ENCODE results near the gene RPRD2. TPM values are rescaled to one million over a fixed set of nuclear protein-coding genes. Genes with fewer than 3 reads are reported as not detected.

The RPRD2 gene
- total and polyA plus RNA-seq, 9 of the 15 experiments (the other 6 are each of a cell fraction or from before 2014, with no cell fraction given): 1.5 to 21.6 (median 7.7) TPM

DNA sequence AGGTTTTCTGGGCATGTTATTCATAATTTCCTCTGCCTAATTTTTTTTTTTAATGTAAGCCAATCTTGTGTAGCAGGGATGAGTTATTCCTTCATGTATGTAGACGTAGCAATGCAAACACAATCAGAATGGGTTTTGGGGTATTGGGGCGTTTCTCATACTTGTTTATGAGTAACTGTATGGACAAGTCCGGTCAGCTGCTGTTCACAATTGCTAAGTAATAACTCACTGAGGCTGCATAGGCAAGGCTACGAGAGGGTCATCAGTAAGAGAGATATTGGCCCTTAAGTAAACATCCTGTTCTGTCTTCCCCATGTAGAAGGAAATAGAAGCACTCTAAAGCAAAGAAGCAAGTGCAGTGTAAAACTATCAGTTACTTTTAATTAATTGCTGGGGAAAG is 113.8 kb downstream of the RPRD2 start (continued):
- TF ChIP-seq, protein P1, sequence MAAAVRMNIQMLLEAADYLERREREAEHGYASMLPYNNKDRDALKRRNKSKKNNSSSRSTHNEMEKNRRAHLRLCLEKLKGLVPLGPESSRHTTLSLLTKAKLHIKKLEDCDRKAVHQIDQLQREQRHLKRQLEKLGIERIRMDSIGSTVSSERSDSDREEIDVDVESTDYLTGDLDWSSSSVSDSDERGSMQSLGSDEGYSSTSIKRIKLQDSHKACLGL (CRISPR knock-in tag; IDR thresholded peaks at IDR 0.05; ENCODE audit: borderline replicate concordance, poor library complexity, severe bottlenecking): no peak
- TF ChIP-seq, protein P2, sequence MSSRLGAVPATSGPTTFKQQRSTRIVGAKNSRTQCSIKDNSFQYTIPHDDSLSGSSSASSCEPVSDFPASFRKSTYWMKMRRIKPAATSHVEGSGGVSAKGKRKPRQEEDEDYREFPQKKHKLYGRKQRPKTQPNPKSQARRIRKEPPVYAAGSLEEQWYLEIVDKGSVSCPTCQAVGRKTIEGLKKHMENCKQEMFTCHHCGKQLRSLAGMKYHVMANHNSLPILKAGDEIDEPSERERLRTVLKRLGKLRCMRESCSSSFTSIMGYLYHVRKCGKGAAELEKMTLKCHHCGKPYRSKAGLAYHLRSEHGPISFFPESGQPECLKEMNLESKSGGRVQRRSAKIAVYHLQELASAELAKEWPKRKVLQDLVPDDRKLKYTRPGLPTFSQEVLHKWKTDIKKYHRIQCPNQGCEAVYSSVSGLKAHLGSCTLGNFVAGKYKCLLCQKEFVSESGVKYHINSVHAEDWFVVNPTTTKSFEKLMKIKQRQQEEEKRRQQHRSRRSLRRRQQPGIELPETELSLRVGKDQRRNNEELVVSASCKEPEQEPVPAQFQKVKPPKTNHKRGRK (tag; IDR thresholded peaks at IDR 0.05): no peak
- TF ChIP-seq POLR2A (conservative IDR thresholded peaks at IDR 0.05) (no peak), ZNF41 (CRISPR knock-in tag; conservative IDR thresholded peaks at IDR 0.05) (no peak), MAFG (tag; conservative IDR thresholded peaks at IDR 0.05) (no peak), ZNF165 (CRISPR knock-in tag; IDR thresholded peaks at IDR 0.05; ENCODE audit: borderline replicate concordance) (no peak), CHD2 (IDR thresholded peaks at IDR 0.05; ENCODE audit: low read depth, low read length) (no peak), ZNF79 (CRISPR knock-in tag; IDR thresholded peaks at IDR 0.05; ENCODE audit: low read depth) (no peak), ZBTB1 (CRISPR knock-in tag; IDR thresholded peaks at IDR 0.05; ENCODE audit: borderline replicate concordance, low read depth) (no peak), CBX1 (IDR thresholded peaks at IDR 0.05; ENCODE audit: low read depth) (no peak), MTA3 (IDR thresholded peaks at IDR 0.05; ENCODE audit: borderline replicate concordance) (no peak), ATF7 (IDR thresholded peaks at IDR 0.05) (0 out of 2 replicates have a peak, but pooled peaks have one; percentile 17), MCM3 (IDR thresholded peaks at IDR 0.05) (no peak), WHSC1 (IDR thresholded peaks at IDR 0.05; ENCODE audit: low read length) (no peak), MEIS2 (IDR thresholded peaks at IDR 0.05; ENCODE audit: partially characterized antibody) (peak; percentile 66), EHMT2 (IDR thresholded peaks at IDR 0.05) (no peak), ZNF134 (CRISPR knock-in tag; conservative IDR thresholded peaks at IDR 0.05) (no peak)
- TF ChIP-seq, protein P3, sequence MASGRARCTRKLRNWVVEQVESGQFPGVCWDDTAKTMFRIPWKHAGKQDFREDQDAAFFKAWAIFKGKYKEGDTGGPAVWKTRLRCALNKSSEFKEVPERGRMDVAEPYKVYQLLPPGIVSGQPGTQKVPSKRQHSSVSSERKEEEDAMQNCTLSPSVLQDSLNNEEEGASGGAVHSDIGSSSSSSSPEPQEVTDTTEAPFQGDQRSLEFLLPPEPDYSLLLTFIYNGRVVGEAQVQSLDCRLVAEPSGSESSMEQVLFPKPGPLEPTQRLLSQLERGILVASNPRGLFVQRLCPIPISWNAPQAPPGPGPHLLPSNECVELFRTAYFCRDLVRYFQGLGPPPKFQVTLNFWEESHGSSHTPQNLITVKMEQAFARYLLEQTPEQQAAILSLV (tag; IDR thresholded peaks at IDR 0.05): no peak
- TF ChIP-seq, protein P4, sequence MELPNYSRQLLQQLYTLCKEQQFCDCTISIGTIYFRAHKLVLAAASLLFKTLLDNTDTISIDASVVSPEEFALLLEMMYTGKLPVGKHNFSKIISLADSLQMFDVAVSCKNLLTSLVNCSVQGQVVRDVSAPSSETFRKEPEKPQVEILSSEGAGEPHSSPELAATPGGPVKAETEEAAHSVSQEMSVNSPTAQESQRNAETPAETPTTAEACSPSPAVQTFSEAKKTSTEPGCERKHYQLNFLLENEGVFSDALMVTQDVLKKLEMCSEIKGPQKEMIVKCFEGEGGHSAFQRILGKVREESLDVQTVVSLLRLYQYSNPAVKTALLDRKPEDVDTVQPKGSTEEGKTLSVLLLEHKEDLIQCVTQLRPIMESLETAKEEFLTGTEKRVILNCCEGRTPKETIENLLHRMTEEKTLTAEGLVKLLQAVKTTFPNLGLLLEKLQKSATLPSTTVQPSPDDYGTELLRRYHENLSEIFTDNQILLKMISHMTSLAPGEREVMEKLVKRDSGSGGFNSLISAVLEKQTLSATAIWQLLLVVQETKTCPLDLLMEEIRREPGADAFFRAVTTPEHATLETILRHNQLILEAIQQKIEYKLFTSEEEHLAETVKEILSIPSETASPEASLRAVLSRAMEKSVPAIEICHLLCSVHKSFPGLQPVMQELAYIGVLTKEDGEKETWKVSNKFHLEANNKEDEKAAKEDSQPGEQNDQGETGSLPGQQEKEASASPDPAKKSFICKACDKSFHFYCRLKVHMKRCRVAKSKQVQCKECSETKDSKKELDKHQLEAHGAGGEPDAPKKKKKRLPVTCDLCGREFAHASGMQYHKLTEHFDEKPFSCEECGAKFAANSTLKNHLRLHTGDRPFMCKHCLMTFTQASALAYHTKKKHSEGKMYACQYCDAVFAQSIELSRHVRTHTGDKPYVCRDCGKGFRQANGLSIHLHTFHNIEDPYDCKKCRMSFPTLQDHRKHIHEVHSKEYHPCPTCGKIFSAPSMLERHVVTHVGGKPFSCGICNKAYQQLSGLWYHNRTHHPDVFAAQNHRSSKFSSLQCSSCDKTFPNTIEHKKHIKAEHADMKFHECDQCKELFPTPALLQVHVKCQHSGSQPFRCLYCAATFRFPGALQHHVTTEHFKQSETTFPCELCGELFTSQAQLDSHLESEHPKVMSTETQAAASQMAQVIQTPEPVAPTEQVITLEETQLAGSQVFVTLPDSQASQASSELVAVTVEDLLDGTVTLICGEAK (IDR thresholded peaks at IDR 0.05): no peak
- TF ChIP-seq, protein P4 (CRISPR knock-in tag; IDR thresholded peaks at IDR 0.05): no peak
